ENCODE data around the gene SERPIND1. TPM values are rescaled to one million over a fixed set of nuclear protein-coding genes. Genes with fewer than 3 reads are reported as not detected.
"Not testable (repeated sequence)": the region's sequence is repeated elsewhere in the genome, so short reads cannot be mapped to it uniquely, and the experiment has no call there.

SERPIND1 gene
- total RNA-seq, 1 donor from 2014 or later, result 4.5 TPM

DNA sequence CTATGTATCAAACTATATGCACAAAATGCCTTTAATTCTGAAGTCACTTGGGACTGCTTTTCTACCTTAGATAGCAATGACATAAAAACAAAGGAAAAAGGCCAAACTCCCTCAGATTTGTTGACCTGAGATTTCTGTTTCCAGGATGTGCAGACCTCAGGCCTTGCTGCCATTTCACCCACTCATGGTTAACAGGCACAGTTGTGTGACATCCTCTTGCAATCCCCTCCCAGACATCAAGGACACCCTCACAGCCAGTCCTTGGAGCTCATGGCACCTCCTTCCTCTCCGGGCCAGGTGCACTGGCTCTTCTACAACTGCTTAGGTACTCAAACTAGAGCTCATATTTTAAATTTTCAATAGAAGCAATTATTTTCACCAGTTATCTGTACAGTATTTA is 37.3 kb downstream of the SERPIND1 start:
- FAIRE-seq (no peak), DNase-seq (ENCODE audit: low spot score in 2 of 2) (no peak)

DNA sequence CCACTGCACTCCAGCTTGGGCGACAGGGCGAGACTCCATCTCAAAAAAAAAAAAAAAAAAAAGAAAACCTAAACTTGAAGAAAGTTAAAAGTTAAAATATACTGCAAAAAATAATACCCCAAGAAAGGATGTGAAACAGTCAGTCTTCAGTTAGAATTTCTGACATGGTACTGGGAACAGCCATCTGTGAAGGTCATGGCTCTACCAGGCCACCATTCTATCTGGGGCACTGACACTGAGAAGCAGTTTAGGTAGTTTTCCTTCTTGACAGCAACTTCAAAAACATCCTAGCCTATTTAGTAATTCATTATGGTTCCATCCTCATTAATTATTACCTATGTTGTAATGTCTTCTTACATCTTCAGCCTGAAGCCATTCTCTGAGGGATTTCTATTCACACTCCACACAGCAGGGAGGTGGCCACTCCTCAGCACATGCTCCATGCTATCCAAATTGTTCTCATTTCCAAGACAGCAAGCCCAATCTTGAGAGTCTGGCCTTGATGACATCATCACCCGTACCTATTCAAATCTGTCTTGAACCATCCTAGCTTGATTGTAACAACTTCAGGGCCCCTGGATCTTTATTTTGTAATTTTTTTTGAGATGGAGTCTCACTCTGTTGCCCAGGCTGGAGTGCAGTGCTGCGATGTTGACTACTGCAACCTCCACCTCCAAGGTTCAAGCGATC is 38.2 kb downstream of the SERPIND1 start:
- DNase-seq (ENCODE audit: low spot score in 2 of 2), result no peak
- FAIRE-seq, result no peak

DNA sequence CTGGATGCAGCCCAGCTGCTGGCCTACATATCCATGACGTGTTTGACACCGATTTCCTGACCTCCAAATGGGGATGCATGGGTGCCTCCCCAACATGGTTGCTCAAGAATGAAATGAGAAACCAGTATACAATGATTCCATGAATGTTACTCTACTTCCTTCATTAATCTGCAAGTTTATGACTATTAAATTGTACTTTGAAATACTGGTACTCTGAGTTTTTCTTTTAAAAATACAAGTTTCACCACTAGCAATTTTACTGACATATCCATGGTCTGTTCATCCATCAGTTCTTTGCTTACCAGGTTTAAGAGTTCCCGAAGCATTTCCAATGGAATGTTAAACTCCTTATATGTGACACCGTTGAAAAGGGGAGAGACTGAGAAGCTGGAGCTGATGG is 39.1 kb downstream of the SERPIND1 start:
- FAIRE-seq (no peak), DNase-seq (ENCODE audit: low spot score in 2 of 2) (no peak)

DNA sequence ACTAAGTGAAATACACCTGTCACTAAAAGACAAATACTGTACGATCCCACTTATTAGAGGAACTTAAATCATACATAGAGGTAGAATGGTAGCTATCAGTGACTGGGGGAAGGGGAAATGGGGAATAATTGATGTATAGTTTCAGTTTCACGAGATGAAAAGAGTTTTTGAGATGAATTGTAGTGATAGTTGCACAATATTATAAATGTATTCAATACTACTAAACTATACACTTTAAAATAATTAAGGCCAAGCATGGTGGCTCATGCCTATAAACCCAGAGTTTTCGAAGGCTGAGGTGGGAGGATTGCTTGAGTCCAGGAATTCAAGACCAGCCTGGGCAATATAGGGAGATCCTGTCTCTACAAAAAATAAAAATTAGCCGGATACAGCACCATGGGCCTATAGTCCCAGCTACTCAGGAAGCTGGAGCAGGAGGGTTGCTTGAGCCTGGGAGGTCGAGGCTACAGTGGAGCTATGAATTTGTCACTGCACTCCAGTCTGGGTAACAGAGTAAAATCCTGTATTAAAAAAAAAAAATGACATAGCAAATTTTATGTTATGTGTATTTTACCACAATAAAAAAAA is 40.4 kb downstream of the SERPIND1 start:
- FAIRE-seq (no peak), DNase-seq (ENCODE audit: low spot score in 2 of 2) (no peak)

DNA sequence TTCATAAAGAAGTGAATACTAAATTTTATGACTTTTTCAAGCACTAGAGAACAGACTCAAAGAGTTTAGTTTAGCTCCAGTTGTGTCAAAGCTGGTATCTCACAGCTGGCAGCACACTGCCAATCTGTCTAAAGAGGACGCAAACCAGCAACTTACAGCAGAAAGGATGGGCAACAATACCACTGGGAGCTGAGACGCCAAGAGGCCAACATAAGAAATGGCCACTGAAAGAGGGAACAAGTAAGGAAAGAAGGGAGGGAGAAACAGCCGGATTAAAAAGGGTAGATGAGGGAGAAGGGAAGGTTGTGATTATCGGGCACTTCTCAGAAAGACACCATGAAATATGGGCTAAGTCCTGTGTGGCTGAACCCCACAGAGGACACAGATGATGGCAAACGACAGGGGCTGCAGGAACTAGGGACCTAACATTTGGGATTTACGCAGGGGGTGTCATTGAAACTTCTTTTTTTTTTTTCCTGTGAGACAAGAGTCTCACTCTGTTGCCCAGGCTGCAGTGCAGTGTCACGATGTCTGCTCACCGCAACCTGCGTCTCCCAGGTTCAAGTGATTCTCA is 41.7 kb downstream of the SERPIND1 start:
- DNase-seq (ENCODE audit: low spot score in 2 of 2) (no peak), FAIRE-seq (no peak)

DNA sequence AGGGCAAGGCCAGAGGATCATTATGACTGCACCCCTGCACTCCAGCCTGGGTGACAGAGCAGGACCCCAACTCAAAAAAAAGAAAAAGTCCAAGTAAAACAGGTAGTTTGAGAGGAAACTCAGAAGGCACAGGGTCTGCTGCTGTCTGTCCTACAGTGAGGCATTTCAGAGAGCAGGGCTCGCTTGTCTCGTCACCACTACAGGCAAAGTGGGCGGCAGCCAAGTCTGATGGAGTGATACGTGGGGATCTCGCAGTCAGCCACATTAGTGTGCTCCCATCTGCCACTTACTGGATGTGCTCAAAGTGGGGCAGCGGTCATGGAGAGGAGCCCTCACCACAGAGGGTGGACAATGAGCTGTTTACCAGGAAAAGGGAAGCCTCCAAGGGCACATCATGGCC is 42.6 kb downstream of the SERPIND1 start:
- DNase-seq (ENCODE audit: low spot score in 2 of 2), result no peak
- no peak for FAIRE-seq

DNA sequence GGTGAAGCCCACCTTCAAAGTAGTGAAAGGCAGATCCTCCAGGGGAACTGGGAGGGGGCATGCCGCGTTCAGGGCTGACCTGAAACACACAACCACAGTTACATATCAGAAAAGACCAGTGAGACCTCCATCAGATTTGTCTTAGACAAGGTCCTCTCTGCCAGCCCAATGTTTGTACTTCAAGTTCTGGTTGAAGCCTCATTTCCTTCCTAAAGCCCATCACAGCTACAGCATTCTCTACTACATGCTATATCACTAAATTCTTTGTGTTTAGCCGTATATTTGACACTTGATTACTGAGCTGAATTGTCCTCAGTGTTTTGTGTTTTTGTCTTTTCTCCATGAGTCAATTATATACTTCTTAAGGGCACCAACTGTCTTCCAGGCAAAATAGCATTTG is 44.6 kb downstream of the SERPIND1 start:
- DNase-seq (ENCODE audit: low spot score in 2 of 2) (no peak), FAIRE-seq (no peak)

DNA sequence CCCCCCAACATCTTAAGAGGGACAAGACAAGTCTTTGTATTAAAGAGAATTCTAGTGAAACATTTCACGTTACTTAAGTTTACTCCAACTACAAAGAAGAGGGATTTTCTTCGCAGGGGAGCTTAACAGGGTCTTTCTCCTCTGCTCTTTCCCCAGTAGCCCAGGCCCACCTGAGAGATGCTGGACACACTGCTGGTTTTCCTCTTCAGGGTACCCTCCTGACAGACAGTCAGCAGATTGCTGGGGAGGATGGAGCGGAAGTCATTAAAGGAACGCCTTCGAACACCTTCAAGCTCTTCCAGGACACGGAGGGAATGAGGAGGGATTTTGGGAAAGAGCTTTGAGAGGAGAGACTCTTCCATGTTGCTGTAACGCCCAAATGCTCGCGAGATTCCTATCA is 45.6 kb downstream of the SERPIND1 start:
- FAIRE-seq (no peak), DNase-seq (ENCODE audit: low spot score in 2 of 2) (no peak)

DNA sequence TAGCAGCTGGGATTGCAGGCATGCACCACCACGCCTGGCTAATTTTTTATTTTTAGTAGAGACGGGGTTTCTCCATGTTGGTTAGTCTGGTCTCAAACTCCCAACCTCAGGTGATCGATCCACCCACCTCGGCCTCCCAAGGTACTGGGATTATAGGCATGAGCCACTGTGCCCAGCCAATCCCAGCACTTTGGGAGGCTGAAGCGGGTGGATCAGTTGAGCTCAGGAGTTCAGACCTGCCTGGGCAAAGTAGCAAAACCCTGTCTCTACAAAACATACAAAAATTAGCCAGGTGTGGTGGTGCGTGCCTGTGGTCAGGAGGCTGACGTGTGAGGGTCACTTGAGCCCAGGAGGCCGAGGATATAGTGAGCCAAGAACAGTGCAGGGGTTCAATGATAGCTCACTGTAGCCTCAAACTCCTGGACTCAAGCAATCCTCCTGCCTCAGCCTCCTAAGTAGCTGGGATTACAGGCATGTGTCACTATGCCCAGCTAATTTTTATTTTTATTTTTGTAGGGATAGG is 47.9 kb downstream of the SERPIND1 start:
- not testable (repeated sequence) for DNase-seq (ENCODE audit: low spot score in 2 of 2); FAIRE-seq

DNA sequence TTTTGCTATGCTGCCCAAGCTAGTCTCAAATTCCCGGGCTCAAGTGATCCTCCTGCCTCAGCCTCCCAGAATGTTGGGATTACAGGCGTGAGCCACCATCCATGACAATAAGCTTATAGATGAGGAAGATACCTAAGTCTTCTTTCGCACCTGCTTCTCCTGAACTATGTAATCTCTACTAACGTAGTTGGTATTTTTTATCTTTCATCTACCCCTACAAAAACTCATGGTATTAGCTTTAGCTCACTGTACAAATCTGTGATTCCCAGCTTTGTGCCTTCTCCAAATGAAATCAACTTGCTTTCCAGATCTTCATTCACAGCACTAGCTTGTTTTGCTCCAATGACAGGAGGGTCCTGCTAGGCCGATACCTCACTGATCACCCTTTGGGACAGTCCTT is 48.3 kb downstream of the SERPIND1 start:
- FAIRE-seq (no peak), DNase-seq (ENCODE audit: low spot score in 2 of 2) (no peak)

DNA sequence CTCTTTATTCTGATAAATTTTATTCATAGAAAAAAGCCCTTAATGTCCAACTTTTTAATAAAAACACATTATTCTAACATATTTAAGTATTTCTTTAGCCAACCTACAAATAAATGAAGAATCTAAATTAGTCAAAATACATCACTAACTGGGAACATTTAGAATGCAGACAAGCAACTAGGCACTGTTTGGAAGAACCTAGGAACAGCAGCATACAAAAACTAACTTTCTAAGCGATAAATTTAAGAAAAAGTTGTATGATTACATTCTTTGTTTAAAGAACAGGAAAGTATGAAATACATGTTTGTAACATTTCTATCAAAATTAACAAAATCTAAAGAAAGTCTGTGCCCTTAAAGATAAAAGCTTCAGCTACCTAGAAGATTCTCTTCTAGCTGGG is 49.4 kb downstream of the SERPIND1 start:
- FAIRE-seq (no peak), DNase-seq (ENCODE audit: low spot score in 2 of 2) (no peak)

DNA sequence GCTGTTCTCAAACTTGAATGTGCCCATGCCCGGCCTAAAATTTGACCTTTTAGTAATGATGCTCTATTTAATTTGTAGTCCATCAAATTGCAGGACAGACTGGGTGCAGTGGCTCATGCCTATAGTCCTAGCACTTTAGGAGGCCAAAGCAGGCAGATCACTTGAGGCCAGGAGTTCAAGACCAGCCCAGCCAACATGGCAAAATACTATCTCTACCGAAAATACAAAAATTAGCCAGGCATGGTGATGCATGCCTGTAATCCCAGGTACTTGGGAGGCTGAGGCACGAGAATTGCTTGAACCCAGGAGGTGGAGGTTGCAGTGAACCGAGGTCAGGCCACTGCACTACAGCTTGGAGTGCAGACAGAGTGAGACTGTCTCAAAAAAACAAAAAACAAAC is 51.3 kb downstream of the SERPIND1 start:
- FAIRE-seq; DNase-seq (ENCODE audit: low spot score in 2 of 2): not testable (repeated sequence)

DNA sequence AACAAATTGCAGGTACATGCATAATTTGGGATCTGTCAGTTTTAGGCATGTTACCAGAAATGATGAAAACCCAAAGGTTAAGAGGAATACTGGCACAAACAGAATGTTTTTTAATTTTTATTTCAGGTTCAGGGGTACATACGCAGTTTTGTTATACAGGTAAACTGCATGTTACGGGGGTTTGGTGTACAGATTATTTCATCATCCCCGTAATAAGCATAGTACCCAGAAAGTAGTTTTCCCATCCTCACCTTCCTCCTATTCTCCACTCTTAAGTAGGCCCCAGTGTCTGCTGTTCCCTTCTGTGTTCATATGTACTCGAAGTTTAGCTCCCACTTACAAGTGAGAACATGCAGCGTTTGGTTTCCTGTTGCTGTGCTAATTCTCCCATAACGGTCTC is 51.7 kb downstream of the SERPIND1 start:
- FAIRE-seq, result no peak
- DNase-seq (ENCODE audit: low spot score in 2 of 2), result no peak

DNA sequence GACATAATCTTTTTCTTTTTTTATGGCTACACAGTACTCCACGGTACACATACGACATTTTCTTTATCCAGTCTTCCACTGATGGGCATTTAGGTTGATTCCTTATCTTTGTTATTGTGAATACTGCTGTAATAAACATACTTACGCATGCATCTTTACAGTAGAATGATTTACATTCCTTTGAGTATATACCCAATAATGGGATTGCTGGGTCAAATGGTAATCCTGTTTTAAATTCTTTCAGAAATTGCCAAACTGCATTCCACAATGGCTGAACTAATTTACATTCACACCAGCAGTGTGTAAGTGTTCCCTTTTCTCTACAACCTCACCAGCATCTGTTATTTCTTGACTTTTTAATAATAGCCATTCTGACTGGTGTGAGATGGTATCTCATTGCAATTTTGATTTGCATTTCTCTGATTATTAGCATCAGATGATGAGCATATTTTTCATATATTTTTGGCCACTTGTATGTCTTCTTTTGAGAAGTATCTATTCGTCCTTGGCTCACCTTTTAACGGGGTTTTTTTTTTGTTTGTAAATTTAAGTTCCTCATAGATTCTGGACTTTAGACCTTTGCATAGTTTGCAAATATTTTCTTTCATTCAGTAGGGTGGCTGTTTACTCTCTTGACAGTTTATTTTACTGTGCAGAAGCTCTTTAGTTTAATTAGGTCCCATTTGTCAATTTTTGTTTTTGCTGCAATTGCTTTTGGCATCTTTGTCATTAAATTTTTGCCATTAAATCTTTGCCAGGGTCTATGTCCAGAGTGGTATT is 52.6 kb downstream of the SERPIND1 start:
- not testable (repeated sequence) for FAIRE-seq

DNA sequence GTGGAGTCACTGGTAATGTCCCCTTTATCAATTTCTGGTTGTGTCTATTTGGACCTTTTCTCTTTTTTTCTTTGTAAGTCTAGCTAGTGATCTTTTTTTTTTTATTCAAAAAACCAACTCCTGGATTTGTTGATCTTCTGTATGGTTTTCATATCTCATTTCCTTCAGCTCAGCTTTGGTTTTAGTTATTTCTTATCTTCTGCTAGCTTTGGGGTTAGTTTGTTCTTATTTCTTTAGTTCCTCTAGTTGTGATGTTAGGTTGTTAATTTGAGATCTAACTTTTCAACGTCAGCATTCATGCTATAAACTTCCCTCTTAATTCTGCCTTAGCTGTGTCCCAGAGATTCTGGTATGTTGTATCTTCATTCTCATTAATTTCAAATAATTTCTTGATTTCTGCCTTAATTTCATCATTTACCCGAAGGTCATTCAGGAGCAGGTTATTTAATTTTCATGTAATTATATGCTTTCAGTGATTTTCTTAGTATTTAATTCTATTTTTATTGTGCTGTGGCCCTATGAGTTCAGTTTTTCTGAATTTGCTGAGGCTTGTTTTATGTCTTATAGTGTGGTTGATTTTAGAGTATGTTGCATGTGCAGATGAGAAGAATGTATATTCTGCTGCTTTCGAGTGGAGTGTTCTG is 55.7 kb downstream of the SERPIND1 start:
- FAIRE-seq (no peak), DNase-seq (ENCODE audit: low spot score in 2 of 2) (no peak)

More for the DNA sequence above, 52.6 kb downstream of the SERPIND1 start:
- not testable (repeated sequence) for DNase-seq (ENCODE audit: low spot score in 2 of 2)

DNA sequence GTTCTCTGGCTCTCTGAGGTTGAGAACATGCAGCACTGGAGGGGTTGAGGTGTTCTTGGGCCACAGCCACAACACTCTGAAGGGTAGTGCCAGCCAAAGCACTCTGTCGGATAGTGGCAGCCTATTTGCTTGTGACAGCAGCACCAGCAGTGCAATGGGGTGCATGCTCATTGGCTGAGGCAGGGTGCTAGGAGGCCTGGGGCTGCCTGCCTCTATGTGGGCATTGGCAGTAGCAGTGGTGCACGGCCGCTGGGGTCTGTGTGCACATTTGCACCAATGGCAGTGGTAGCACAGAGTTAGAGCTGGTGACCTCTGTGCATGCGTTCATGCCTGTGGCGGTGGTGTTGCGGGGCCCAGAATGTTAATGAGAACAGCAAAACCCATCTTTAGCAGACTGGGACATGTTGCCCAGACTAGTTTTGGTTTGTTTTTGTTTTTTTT is 59.3 kb downstream of the SERPIND1 start:
- DNase-seq (ENCODE audit: low spot score in 2 of 2) (no peak), FAIRE-seq (no peak)

DNA sequence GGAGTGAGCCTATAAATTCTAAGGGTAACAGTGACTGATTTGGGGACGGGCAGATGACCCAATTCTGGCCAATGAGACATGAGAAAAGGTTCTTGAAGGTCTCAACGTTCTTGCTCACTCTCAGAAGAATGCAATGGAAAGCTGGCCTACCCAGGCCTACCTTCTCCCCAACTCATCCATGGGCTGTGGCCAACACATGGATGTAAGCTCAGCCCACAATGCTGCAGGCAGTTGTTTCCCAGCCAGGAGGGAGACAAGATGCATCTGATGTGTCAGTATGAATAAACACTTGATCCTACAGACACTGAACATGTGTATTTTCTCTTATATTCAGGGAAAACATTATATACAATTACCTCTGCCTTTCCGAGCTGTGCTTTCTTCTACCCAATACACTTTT is 60.3 kb downstream of the SERPIND1 start:
- DNase-seq (ENCODE audit: low spot score in 2 of 2) (no peak), FAIRE-seq (no peak)

DNA sequence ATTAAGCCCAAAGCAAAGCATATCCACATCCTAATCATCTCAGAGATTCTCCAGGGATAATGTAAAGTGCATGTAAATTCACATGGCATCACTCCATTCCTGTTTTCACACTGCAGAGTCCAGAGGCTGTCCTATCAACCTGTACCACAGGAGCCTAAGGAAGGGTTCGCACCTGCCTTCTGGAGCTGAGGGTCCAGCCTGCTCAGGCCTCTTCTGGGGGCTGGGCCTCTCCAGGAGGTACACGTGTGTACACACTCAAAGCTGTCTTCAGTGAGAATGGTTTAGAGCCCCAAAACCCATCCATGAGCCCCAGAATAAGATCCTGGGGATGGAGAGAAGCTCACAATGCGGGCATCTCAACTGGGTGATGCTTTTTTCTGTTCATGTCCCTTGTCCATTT is 60.8 kb downstream of the SERPIND1 start:
- DNase-seq (ENCODE audit: low spot score in 2 of 2) (no peak), FAIRE-seq (no peak)
